NCI-H82 treated with DMSO at 0.1 percent for 48 hours (cell line): Measurements from ENCODE around the gene KMT2B.
A peak's percentile ranks its signal among the peaks of the same experiment; 100 is the strongest.
"Not testable (repeated sequence)": the region's sequence is repeated elsewhere in the genome, so short reads cannot be mapped to it uniquely, and the experiment has no call there.

Experiments used
- DNase-seq: peaks from one replicate; lab custom pipeline; 2025; ENCODE audit not compliant: unreplicated experiment; lab: John Stamatoyannopoulos, UW

The KMT2B gene

DNA sequence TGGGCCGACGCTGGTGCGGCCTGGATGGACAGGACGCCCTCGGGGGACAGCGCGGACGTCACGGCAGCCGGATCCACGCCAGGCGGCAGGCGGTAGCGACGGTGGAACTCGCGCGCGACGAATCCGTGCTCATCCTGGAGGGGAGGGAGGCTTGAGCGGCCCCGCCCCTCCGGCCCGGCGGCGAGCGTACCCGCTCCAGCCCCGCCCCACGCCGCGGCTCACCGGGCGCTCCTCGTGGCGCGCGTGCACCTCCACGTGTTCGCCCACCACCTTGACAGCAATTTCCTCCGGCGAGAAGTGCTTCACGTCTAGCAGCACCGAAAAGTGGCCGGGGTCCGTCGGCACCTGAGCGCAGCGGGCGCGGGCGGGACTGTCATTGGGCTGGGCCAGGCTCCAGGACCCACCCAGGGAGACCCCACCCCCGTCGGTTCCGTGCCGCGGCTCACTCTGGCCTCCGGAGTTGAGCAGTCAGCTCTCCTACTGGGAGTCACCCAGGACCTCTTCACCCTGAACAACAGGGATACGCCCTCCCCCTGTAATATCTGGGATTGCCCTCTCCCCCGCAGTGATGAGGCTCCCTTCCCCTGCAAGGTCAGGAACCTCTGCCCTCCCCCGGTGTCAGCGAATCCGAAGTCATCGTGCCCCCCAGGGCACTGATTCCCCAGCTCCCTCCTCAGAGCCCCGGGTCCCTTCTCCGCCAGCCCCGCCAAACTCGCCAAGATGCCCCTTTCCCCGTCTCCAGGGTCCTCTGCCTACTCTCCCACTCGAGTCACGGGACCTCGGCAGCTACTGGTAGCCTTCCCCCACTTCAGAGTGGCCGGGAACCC is 38.0 kb downstream of the KMT2B start:
- no peak for DNase-seq

DNA sequence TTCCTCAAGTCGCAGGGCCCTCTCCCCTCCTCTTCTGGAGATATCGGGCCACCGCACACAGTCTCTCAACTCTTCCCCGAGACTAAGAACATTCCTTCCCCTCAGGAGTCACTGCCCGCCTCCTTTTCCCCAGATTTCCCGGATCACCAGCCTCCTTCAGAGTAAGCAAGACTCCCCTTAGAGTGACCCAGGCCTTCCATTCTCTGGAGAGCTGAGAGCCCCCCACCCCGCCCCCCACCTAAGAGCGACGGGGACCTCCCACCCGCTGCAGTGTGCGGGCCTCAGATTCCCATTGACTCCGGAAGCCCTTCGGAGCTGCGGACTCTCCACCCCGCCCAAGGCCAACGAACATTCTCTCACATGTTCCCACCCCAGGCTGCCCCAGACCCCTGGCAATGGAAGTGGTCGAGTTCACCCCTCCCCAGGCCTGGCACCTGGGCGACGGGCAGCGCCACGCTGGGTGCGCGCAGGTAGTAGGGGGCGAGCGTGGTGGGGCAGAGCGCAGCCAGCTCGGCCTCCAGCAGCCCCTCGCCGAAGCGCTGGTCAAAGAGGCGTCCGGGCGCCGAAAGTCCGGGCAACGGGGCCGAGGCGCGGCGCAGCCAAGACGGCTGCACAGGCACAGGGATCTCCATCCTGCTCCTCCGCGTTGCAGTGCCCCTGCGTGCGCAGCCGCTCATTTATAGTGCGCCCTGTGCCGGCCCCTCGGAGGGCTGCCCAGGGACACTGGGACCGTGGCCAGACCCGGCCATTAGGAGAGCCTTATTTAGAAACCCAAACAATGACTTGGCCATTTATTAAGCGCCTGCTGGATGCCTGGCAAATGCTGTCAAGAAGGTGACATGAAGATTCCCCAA is 38.8 kb downstream of the KMT2B start, which contains the start of gene HSPB6:
TSS of gene HSPB6 (minus strand) at position 653 of the 854 bp plus-strand sequence. CDS start at position 632, 21 bp downstream.
- DNase-seq: no peak

DNA sequence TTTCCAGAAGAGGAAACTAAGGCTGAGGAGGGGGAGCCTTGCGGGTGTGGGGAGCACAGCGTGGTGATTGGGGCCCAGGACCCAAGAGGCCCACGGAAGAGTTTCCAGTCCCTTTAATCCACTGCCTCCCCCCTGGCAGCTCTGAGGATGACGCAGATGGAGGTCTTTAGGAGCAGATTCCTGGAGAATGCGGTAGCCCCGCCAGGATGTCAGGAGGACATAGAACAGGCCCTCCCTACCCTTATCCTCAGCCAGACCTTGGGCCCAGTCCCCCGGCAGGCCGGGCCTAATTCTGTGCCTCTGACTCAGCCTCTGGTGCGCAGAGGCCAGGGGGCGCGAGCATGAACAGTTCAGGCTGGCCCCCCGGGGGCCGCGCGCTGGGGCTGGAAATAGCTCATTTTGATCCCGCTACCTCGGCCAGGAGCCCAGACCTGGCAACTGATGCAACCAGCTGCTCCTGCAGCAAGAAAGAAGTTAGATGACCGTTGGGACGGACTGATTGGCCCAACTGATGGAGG is 39.5 kb downstream of the KMT2B start:
- no peak for DNase-seq

DNA sequence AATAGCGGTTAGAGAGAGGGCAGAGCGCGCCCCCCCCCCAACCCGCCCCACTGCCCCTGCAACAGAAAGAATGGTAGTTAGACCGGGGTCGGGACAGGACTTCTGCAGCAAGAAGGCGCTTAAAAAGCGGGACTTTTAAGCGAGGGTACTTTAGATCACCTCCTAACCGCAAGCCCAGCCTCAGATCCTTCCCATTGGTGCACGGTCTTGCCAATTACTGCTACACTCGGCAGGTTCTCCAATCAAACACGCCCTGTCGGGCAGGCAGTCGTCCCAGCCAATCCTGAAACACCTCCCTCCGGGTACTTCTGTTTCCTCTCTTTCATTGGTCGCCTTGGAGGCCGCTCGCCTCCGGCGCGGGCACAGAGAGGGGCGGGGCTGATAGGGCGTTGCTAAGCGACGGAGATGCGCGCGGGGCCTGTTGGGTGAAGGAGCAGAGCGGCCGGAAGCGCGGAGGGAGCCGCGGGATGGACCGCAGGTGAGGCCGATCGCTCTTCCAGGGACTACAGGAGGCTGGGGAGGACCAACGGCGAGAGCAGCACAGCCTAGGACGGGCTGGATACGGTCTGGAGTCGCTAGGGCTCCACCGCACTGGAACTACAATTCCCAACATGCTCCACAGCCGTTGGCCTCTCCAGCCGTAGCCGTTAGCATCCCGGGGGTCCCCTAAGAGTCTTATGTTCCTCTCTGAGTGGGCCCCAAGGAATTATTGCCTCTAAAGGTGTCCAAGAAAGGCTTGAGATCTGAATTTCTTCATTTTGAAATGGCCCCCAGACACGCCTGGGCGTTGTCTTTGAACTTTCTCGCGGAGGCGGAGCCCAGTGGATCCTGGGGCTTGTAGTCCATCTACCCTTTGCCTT is 40.2 kb downstream of the KMT2B start, which contains the start of gene PROSER3:
TSS of gene PROSER3 (plus strand) at position 428 of the 860 bp plus-strand sequence. CDS start at position 468, 40 bp downstream.
- peak; percentile 99 for DNase-seq

DNA sequence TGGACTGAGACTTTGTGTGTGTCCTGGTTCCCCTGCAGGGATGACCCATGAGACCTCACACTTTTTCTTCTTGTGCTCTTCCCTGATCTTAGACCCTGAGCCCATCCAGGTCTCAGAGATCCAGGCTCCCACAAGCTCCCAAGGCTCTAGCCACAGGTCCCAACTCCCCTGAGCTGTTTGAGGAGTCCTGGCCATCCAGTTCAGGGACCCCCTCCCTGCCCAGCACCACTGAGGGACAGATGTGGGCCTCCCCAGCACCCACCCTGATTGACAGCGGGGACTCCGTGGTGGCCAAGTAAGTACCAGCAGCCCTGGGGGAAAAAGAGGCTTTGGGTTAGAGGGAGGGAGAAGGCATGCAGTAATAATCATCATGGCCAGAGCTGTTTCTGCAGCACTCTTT is 41.9 kb downstream of the KMT2B start:
- no peak for DNase-seq

DNA sequence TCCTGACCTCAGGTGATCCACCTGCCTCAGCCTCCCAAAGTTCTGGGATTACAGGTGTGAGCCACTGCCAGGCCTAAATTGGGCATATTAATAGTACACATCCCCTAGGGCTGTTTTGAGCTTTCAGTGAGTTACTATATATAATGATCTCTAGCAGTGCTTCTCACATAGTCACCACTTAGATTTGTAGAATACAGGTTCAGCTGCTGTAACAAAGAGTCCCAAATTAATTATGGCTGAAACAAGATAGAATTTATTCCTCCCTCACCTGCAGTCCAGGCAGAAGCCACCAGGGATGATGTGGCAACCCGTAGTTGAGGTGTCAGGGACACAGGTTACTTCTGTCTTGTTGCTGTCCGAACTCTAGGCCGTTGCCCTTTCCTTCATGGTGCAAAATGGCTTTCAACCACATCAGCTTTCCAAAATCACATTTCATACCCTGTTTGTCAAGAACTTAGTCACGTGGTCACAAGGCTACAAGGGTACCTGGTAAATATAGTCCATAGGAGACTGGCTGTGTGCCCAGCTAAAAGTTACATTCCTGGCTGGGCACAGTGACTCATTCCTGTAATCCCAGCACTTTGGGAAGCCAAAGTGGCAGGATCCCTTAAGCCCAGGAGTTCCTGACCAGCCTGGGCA is 43.0 kb downstream of the KMT2B start:
- no peak for DNase-seq

DNA sequence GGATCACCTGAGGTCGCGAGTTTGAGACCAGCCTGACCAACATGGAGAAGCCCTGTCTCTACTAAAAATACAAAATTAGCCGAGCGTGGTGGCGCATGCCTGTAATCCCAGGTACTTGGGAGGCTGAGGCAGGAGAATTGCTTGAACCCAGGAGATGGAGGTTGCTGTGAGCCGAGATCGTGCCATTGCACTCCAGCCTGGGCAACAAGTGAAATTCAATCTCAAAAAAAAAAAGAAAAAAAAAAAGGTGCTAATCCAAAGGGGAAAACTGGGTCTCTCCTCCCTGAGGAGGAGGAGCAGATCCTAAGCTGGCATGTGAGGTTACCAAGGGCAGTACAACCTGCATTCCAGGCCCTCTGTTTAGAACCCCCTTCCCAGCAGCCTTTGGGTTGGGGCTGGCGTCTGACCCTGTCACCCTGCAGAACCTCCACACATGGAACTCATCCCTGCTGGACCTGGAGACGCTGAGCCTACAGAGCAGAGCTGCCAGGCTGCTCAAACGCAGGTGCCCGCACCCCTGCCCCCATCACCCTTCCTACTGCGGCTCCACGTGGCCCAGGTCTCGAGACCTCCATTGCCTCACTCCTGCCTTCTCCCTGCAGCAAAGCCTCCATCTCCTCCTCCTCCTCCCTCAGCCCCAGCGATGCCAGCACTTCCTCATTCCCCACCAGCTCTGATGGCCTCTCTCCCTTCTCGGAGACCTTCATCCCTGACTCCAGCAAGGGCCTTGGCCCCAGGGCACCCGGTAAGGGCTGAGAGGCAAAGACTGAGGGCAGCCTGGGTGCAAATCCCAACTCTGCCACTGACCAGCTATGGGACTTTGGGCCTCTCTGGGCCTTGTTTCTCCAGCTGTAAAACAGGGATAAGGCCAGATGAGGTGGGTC is 46.9 kb downstream of the KMT2B start:
- no peak for DNase-seq

DNA sequence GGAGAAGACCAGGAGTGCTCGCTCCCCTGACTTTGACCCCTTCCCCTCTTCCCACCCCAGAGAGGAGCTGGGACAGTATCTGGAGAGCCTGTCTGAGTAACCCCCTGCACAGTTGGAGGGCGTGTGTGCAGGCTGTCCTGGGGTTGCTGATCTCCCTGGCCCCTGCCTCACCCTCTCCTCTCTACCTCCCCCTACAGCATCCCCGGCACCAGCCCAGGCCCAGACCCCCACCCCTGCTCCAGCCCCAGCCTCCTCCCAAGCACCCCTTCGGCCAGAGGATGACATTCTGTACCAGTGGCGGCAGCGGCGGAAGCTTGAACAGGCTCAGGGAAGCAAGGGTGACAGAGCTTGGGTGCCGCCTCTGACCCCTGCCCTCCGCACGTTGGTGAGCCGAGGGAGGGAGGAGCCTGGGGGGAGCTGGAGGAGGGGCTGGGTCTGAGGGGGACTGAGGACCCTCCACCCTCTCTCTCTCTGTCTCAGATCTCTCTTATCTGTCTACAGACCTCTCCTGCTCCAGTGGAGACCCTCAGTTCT is 48.8 kb downstream of the KMT2B start:
- no peak for DNase-seq

DNA sequence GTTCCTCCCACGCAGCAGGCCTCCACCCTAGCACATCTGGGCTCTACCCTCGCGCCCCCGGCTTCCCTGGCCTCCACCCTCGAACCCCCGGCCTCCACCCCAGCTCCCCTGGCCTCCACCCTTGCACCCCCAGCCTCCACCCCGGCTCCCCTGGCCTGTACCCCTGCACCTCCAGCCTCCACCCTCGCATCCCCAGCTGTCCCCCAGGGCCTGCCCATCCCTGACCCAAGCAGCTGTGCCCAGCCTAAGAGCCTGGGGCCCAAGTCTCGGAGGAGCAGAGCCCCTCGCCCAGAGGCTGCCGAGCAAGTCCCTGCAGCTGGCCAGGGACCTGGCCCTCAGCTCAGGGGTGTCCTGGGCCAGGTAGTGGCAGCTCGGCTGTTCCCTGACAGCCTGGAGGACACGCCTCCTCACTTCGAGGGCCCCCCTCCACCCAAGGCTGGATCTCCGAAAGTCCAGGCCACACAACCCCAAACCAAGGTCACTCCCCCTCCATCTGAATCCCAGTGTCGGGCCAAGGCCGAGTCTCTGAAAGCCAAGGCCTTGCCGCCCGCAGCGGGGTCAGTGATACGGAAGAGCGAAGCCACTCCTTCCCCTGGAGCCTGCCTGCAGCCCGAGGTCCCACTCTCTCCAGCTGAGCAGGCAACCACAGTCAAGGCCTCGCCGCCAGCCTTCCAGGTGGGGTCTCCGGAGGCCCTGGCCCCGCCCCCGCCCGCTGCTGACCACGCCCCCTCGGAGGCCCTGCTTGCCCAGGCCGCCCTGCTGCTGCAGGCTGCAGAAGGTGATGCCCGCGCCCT is 49.7 kb downstream of the KMT2B start:
- DNase-seq: no peak

DNA sequence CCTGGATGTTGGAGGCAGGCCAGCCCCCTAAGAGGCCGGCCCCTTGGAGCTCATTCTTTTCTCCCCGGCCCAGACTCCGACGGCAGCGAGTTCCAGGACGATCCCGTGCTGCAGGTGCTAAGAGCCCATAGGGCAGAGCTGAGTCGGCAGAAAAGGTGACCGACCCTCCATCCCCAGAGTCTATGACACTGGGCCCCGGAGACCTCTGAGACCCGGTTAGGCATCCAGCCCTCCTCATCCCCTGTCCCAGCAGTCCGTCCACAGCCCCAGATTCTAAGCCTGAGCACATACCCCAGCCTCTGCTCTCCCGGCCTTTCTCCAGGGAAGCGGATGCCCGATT is 50.2 kb downstream of the KMT2B start:
- no peak for DNase-seq

DNA sequence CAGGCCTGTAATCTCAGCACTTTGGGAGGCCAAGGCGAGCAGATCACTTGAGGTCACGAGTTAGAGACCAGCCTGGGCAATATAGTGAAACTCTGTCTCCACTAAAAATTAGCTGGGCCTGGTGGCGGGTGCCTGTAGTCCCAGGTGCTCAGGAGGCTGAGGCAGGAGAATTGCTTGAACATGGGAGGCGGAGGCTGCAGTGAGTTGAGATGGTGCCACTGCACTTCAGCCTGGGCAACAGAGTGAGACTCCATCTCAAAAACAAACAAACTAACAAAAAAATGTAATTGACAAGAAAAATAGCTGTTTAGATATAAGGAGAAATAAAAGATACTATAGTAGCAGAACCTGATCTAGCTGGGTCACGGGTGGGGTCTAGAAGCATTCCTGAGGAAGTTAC is 54.6 kb downstream of the KMT2B start:
- DNase-seq: not testable (repeated sequence)

DNA sequence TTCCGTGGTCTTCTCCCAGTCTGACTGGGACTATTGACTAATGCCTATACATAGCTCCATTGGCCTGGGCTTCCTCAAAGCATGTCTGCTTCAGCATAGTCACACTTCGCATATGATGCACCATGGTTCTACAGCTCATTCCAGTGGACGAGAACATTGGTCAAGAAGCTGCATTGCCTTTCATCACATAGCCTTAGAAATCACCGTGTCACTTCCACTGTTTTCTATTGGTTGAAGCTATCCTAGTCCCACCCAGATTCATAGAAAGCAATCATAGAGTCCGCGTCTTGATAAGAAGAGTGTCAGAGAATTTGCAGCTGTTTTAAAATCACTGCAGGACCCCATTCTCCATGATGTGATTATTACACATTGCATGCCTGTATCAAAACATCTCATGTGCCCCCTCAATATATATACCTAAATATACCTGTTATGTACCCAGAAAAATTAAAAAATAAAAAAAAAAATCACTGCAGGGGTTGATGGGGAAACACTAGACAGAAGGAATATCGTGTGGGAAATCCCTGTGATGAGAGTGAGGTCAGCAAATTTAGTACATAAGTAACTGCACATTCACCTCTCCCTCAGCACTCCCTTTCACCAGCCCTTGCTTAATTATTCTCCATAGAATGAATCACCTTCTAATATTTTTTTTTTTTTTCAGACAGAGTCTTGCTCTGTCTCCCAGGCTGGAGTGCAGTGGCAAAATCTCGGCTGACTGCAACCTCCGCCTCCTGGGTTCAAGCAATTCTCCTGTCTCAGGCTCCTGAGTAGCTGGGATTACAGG is 55.4 kb downstream of the KMT2B start:
- DNase-seq: no peak

DNA sequence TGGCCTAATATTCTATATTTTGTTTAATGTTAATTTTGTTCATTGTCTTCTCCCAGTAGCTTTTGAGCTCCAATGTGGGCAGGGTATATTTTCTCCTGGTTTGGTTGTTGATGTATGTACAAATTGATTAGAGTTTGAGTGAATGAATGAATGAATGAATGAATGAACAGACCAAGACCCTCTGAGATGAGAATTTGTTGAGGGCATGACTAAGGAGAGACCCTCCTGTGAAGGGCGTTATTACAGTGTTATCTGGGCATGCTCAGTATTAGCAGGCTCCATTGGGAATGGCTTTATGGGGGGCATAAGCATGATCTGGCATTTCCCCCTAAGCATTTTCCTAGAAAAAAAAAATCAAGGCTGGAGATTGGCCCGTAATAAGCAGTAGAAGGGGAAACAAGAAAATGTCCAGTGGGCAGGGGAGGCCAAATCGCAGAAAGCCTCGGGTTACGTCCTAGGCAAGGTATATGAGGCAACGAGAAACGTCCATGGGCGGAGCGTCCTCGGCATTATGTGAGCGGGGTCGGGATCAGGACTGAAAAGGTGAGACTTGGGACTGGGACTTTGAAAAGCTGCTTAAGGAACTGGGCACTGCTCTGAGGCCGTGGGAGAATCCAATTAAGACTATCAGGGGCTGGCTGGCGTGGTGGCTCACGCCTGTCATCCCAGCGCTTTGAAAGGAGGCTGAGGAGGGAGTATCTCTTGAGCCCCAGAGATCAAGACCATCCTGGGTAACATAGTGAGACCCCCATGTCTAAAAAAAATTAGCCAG is 56.7 kb downstream of the KMT2B start:
- peak; percentile 78 for DNase-seq

DNA sequence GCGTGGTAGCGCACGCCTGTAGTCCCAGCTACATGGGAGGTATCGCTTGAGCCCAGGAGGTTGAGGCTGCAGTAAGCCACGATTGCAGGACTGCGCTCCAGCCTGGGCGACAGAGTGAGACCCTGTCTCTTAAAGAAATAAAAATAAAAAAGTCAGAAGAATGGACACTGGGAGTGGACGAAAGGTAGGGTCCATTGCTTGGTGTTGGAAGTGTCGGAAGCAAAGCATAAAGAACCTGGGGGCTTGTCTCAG is 57.2 kb downstream of the KMT2B start:
- DNase-seq: no peak

DNA sequence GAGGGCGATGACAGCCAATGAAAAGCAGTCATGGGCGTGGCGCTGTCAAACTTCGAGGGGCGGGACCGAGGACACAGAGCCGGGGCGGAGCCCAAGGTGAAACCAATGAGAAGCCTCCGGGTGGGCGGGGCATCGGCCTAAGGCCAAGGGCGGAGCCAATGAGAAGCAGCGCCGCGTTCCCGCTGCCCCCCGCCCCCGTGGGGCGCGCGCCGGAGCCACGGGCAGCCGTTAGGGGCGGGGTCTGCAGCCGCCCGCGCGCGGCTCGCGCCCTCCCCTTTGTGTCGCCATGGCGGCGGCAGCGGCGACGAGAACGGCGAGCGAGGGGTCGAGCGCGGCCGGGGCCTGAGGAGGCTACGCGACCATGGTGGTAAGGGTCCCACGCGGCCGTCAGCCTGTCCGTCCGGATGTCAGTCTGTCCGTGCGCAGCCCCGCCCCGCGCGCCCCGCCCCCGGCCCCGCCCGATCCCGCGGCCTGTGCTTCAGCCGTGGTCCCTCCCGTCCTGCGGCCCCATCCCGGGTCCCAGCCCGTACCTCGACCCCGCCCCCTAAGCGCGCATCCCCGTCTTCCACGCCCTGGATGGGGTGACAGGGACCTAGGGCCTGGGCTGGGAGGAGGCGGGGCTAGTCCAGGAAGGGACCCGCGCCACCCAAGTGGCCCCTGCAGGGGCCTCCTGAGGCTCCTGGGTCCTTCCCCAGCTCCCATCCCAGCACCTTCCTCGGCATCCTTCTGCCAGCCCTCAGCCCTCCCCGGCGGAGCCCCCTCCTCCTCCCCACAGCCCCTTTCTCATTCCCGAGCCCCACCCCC is 57.7 kb downstream of the KMT2B start, which contains the start of gene ARHGAP33:
TSS of gene ARHGAP33 (plus strand) at position 267 of the 804 bp plus-strand sequence. CDS start at position 362, 95 bp downstream.
- peak; percentile 95 for DNase-seq
